ENCODE measurements around the gene ZBTB47. TPM values are rescaled to one million over a fixed set of nuclear protein-coding genes. Genes with fewer than 3 reads are reported as not detected.

Gene ZBTB47
- total RNA-seq, 1 experiment from 2014 or later, result 8.1 TPM

- H3K79me2 ChIP-seq (ENCODE audit: low read depth), result no peaks in the 10 kb centered on the region
- POLR2A ChIA-PET (ENCODE audit: unreplicated experiment), result no interaction called here
- H3K4me2 ChIP-seq, result no peak overlapping the region
- no peak overlapping the region for H2AFZ ChIP-seq
- no peak overlapping the region for H3K4me3 ChIP-seq
- DNase-seq, result peak in 1 of 2 experiments; percentile 56
- intact Hi-C loops (cut with micrococcal nuclease; ENCODE audit: unreplicated experiment), result no loop called here
- no peak overlapping the region for H3K27ac ChIP-seq
- no peaks in the 10 kb centered on the region for H4K20me1 ChIP-seq (ENCODE audit: insufficient read depth)
- CTCF ChIA-PET, result no interaction called here
- no TSS peak for BruUV-seq (replicated peaks)
- no peaks in the 10 kb centered on the region for H3K4me1 ChIP-seq (replicated peaks; ENCODE audit: insufficient read depth)
- peaks cover 24% of the 10 kb centered on the region for H3K27me3 ChIP-seq (ENCODE audit: insufficient read depth, low read depth)
- H3F3A ChIP-seq (ENCODE audit: insufficient read depth, low read depth), result no peaks in the 10 kb centered on the region
- no peak for TF ChIP-seq EZH2 (IDR thresholded peaks at IDR 0.05; ENCODE audit: low read depth)
- no peak for TF ChIP-seq CTCF (conservative IDR thresholded peaks at IDR 0.05)
- no peaks in the 10 kb centered on the region for H3K36me3 ChIP-seq (ENCODE audit: low read depth)
- no peaks in the 10 kb centered on the region for H3K9me2 ChIP-seq (ENCODE audit: insufficient read depth)
- H3K9me3 ChIP-seq (ENCODE audit: insufficient read depth, low read depth), result no peaks in the 10 kb centered on the region
Observed at GRCh38 chr3:42701371-42702065, 48.0 kb downstream of the ZBTB47 start.

GRCh38 chr3:42702066-42702951 lies 48.8 kb downstream of the ZBTB47 start, which contains the start of gene HHATL:
Gene HHATL, minus strand, starts transcription at chr3:42702798. Its CDS starts 1,972 bp downstream, at chr3:42700826.
- H2AFZ ChIP-seq, result no peak within 1 kb of the TSS
- no peak for DNase-seq

More at GRCh38 chr3:42702066-42702951, 48.8 kb downstream of the ZBTB47 start, which contains the start of gene HHATL:
- Histone ChIP-seq H3K4me3 (no peak within 1 kb of the TSS), H3K9me2 (ENCODE audit: insufficient read depth) (no peaks in the 10 kb centered on the region), H3K9me3 (ENCODE audit: insufficient read depth, low read depth) (no peaks in the 10 kb centered on the region), H3K79me2 (ENCODE audit: low read depth) (no peaks in the 10 kb centered on the region), H3K36me3 (ENCODE audit: low read depth) (no peaks in the 10 kb centered on the region), H3F3A (ENCODE audit: insufficient read depth, low read depth) (no peaks in the 10 kb centered on the region), H3K4me2 (no peak within 1 kb of the TSS), H3K27ac (no peak within 1 kb of the TSS), H3K4me1 (replicated peaks; ENCODE audit: insufficient read depth) (no peaks in the 10 kb centered on the region), H4K20me1 (ENCODE audit: insufficient read depth) (no peaks in the 10 kb centered on the region), H3K27me3 (ENCODE audit: insufficient read depth, low read depth) (peaks cover 16% of the 10 kb centered on the region; the same call in 1 of the 2 replicates)
- ChIA-PET CTCF (interaction anchor here (0.6 kb wide), 1 partner anchor 522 kb away, joined by 7 read pairs; no protein-coding TSS in a partner anchor), POLR2A (ENCODE audit: unreplicated experiment) (no interaction called here)
- TF ChIP-seq CTCF (conservative IDR thresholded peaks at IDR 0.05) (no peak), EZH2 (IDR thresholded peaks at IDR 0.05; ENCODE audit: low read depth) (no peak)
- intact Hi-C loops (cut with micrococcal nuclease; ENCODE audit: unreplicated experiment), result no loop called here
- BruUV-seq (replicated peaks), result no TSS peak
